Esophagus squamous epithelium (tissue), 4 donors: ENCODE results near the gene PITRM1.

Source experiments
- POLR2A ChIP-seq, 4 donors: fragments of 450-650 bp; IDR thresholded peaks; one replicate each; pipeline ENCODE4 v1.6.1; 2017; ENCODE audit warnings: antibody characterized with exemption in 4 of 4, mild to moderate bottlenecking in 4 of 4, moderate library complexity in 3 of 4
- TF ChIP-seq, protein P1 (sequence below), 6 experiments: fragments of 450-650 bp in 4 of 6; fragments of 200-600 bp in 2 of 6; sonication (generic) in 2 of 6; IDR thresholded peaks; one replicate each; pipeline ENCODE4 v1.5.1; 2016 to 2019; ENCODE audit warnings: antibody characterized with exemption in 6 of 6, mild to moderate bottlenecking in 4 of 6, moderate library complexity in 4 of 6

DNA sequence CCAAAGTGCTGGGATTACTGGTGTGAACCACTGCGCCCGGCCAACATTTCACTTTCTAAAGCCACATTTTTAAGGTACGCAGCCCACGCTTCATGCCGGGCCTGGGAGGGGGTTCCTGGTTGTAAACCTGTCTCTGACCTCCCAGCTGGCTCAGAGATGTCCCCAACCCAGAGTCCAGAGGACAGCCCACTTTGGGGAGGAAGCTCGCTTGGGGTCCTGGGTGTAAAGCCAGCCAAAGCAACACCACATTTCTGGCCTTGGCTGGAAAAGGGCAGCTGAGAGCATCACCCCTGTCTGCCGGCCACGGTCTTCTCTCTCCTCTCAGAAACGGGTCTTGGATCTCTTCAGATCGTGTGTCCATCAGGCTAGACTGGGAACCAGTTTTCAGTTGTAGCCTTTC is 23.9 kb upstream of the PITRM1 start:
- TF ChIP-seq, protein P1, sequence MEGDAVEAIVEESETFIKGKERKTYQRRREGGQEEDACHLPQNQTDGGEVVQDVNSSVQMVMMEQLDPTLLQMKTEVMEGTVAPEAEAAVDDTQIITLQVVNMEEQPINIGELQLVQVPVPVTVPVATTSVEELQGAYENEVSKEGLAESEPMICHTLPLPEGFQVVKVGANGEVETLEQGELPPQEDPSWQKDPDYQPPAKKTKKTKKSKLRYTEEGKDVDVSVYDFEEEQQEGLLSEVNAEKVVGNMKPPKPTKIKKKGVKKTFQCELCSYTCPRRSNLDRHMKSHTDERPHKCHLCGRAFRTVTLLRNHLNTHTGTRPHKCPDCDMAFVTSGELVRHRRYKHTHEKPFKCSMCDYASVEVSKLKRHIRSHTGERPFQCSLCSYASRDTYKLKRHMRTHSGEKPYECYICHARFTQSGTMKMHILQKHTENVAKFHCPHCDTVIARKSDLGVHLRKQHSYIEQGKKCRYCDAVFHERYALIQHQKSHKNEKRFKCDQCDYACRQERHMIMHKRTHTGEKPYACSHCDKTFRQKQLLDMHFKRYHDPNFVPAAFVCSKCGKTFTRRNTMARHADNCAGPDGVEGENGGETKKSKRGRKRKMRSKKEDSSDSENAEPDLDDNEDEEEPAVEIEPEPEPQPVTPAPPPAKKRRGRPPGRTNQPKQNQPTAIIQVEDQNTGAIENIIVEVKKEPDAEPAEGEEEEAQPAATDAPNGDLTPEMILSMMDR (IDR thresholded peaks at IDR 0.05) = no peak
- TF ChIP-seq POLR2A (IDR thresholded peaks at IDR 0.05) = no peak
